Left lung (tissue), 10 donors: ENCODE results near the gene DKK2. TPM values are rescaled to one million over a fixed set of nuclear protein-coding genes. Genes with fewer than 3 reads are reported as not detected.

Source experiments
- ATAC-seq: fragments of 200-7000 bp; cut with Tn5 transposase; one replicate; pipeline ENCODE4 v1.9.1; 2020; ENCODE audit warnings: moderate library complexity
- DNase-seq, 4 donors: peaks; one replicate each; pipeline ENCODE4 v3.0.0-alpha.2; 2013 to 2020
- H3K27ac ChIP-seq, 2 donors: fragments of 200-600 bp; sonication (generic) in 1 of 2; one replicate each; pipeline versions ENCODE4 v1.5.0 to v1.8.0; 2020 to 2021
- H3K27me3 ChIP-seq, 2 donors: fragments of 200-600 bp; sonication (generic) in 1 of 2; one replicate each; pipeline versions ENCODE4 v1.5.0 to v1.8.0; 2020 to 2021
- H3K36me3 ChIP-seq, 2 donors: fragments of 200-600 bp; sonication (generic) in 1 of 2; one replicate each; pipeline versions ENCODE4 v1.5.0 to v1.8.0; 2020 to 2021
- H3K4me1 ChIP-seq, 2 donors: fragments of 200-600 bp; one replicate each; pipeline ENCODE4 v1.8.0; 2021
- H3K4me3 ChIP-seq, 2 donors: fragments of 200-600 bp; sonication (generic) in 1 of 2; one replicate each; pipeline versions ENCODE4 v1.5.0 to v1.8.0; 2020 to 2021; ENCODE audit warnings: mild to moderate bottlenecking in 1 of 2
- H3K9me3 ChIP-seq, 2 donors: fragments of 200-600 bp; sonication (generic) in 1 of 2; one replicate each; pipeline versions ENCODE4 v1.5.0 to v1.8.0; 2020 to 2021
- CTCF ChIP-seq, 2 donors: fragments of 200-600 bp; sonication (generic) in 1 of 2; IDR thresholded peaks; one replicate each; pipeline versions ENCODE4 v1.5.0 to v1.8.0; 2021; ENCODE audit warnings: antibody characterized with exemption in 2 of 2
- intact Hi-C, 2 donors: fragments of 100-400 bp; cut with DNase I; formaldehyde crosslinking; loops; one replicate each; pipeline versions ENCODE4 v1.11.2 to v1.14.2; 2022
- polyA plus RNA-seq, 6 donors: library from polyadenylated mRNA; unstranded; fragments of 120-200 nt; gene quantifications; one replicate each; pipeline ENCODE4 v1.2.1, GENCODE V29; 2013; ENCODE audit not compliant: insufficient read length in 6 of 6
- total RNA-seq, 2 donors: library from RNA; stranded (reverse); fragmentation: NEBNext Ultra II Directional; extraction: Animal tissue kit (Norgen Biotek cat#: 25700); gene quantifications; one replicate each; pipeline ENCODE4 v1.2.1, GENCODE V29; 2021
- donor health status: DM: no; HTN: yes; CAD: no.
- donor health status: DM: no; HTN: no; CAD: no.

The DKK2 gene
- total and polyA plus RNA-seq, 8 donors: 1.8 to 20.2 (median 3.8) TPM

- no peaks in the 10 kb centered on the region for H3K36me3 ChIP-seq
- no peaks in the 10 kb centered on the region for H3K27me3 ChIP-seq
- DNase-seq: no peak
- ATAC-seq: no peak
- H3K4me3 ChIP-seq: no peak overlapping the region
- no peaks in the 10 kb centered on the region for H3K4me1 ChIP-seq
- no peak for TF ChIP-seq CTCF (IDR thresholded peaks at IDR 0.05)
- peaks cover 0 to 5% of the 10 kb centered on the region in 2 donors for H3K9me3 ChIP-seq
- intact Hi-C loops: no loop called here
- H3K27ac ChIP-seq: no peak overlapping the region
Observed at GRCh38 chr4:107069049-107069448, 32.9 kb upstream of the DKK2 start.

GRCh38 chr4:107068116-107068515, 32.0 kb upstream of the DKK2 start:
- no peak for ATAC-seq
- Histone ChIP-seq H3K27ac (no peak overlapping the region), H3K4me3 (no peak overlapping the region), H3K4me1 (no peaks in the 10 kb centered on the region), H3K27me3 (no peaks in the 10 kb centered on the region), H3K36me3 (no peaks in the 10 kb centered on the region), H3K9me3 (no peaks in the 10 kb centered on the region)
- intact Hi-C loops: no loop called here
- DNase-seq: no peak
- TF ChIP-seq CTCF (IDR thresholded peaks at IDR 0.05): no peak

GRCh38 chr4:107066621-107067020, 30.5 kb upstream of the DKK2 start:
- Histone ChIP-seq H3K9me3 (no peaks in the 10 kb centered on the region), H3K27ac (no peak overlapping the region), H3K4me1 (no peaks in the 10 kb centered on the region), H3K36me3 (no peaks in the 10 kb centered on the region), H3K27me3 (no peaks in the 10 kb centered on the region), H3K4me3 (no peak overlapping the region)
- DNase-seq (no peak), ATAC-seq (no peak)
- intact Hi-C loops: no loop called here
- no peak for TF ChIP-seq CTCF (IDR thresholded peaks at IDR 0.05)

- intact Hi-C loops: no loop called here
- H3K27ac ChIP-seq: no peak overlapping the region
Observed at GRCh38 chr4:107065201-107065600, 29.1 kb upstream of the DKK2 start.

GRCh38 chr4:107060388-107060787, 24.3 kb upstream of the DKK2 start:
- no peak for ATAC-seq
- no peak overlapping the region for H3K4me3 ChIP-seq
- intact Hi-C loops: no loop called here
- H3K36me3 ChIP-seq: no peaks in the 10 kb centered on the region
- DNase-seq: no peak
- no peak overlapping the region for H3K27ac ChIP-seq
- H3K4me1 ChIP-seq: no peaks in the 10 kb centered on the region
- H3K27me3 ChIP-seq: no peaks in the 10 kb centered on the region
- no peaks in the 10 kb centered on the region for H3K9me3 ChIP-seq
- TF ChIP-seq CTCF (IDR thresholded peaks at IDR 0.05): no peak

More at GRCh38 chr4:107065201-107065600, 29.1 kb upstream of the DKK2 start:
- no peak for DNase-seq
- no peak for ATAC-seq
- Histone ChIP-seq H3K36me3 (no peaks in the 10 kb centered on the region), H3K27me3 (no peaks in the 10 kb centered on the region), H3K4me1 (no peaks in the 10 kb centered on the region), H3K4me3 (no peak overlapping the region), H3K9me3 (no peaks in the 10 kb centered on the region)
- TF ChIP-seq CTCF (IDR thresholded peaks at IDR 0.05): no peak
